ENCODE data around the gene LRP1B.

- no peak for TF ChIP-seq ZFP3 (CRISPR knock-in tag; IDR thresholded peaks at IDR 0.05)
- TF ChIP-seq ZFP30 (CRISPR knock-in tag; IDR thresholded peaks at IDR 0.05): no peak
- TF ChIP-seq ZNF565 (CRISPR knock-in tag; conservative IDR thresholded peaks at IDR 0.05; ENCODE audit: low read depth): no peak
- no peak for TF ChIP-seq CREB5 (CRISPR knock-in tag; IDR thresholded peaks at IDR 0.05; ENCODE audit: low read depth)
- TF ChIP-seq ARNTL (CRISPR knock-in tag; IDR thresholded peaks at IDR 0.05; ENCODE audit: borderline replicate concordance, low read depth): no peak
- TF ChIP-seq PATZ1 (CRISPR knock-in tag; IDR thresholded peaks at IDR 0.05; ENCODE audit: borderline replicate concordance): no peak
- no peak for TF ChIP-seq RARB (CRISPR knock-in tag; IDR thresholded peaks at IDR 0.05)
- no peak for TF ChIP-seq CSRNP3 (CRISPR knock-in tag; IDR thresholded peaks at IDR 0.05)
- TF ChIP-seq BACH2 (CRISPR knock-in tag; IDR thresholded peaks at IDR 0.05; ENCODE audit: borderline replicate concordance): no peak
- TF ChIP-seq GLIS3 (CRISPR knock-in tag; IDR thresholded peaks at IDR 0.05): no peak
Observed at GRCh38 chr2:141605163-141605562, 525.7 kb downstream of the LRP1B start.

Data from SK-N-SH treated with all-trans-retinoic acid at 6 μM for 48 hours (cell line).